ENCODE measurements around the gene CYB561. TPM values are rescaled to one million over a fixed set of nuclear protein-coding genes. Genes with fewer than 3 reads are reported as not detected.
A peak's percentile ranks its signal among the peaks of the same experiment; 100 is the strongest.

The CYB561 gene
- total RNA-seq, 2 donors from 2014 or later, result 13.4 to 13.7 TPM

DNA sequence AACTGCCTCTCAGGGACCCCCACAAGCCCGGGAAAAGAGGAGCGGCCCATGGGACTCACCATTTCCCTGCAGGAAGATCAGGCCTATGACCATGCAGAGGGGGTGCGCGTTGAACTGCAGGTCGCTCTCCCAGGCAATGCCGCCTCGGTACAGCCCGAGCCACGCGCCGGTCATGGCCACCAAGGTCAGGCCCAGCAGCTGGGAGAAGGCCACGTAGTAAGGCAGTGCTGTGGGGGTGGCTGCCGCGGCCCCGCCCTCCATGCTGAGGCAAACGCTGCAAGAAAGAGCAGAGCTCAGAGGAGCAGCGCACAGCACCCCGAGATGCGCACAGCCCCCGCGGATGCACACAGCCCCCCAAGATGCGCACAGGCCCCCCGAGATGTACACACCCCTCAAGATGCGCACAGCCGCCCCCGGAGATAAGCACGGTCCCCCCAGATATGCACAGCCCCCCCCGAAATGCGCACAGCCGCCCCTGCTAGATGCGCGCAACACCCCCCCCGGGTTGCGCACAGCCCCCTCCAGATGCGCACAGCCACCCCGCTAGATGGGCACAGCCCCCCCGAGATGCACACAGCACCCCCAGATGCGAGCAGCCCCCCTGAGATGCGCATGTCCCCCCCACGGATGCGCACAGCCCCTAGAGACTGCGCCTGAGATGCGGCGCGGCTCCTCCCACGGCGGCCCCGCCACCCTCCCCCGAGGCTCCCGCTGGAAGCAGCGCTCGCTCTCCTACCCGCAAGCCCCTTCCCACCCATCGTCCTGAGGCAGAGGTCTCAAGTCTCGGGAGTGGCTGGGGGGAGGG lies 8.6 kb downstream of the CYB561 start:
- no peaks in the 10 kb centered on the region for H3K27me3 ChIP-seq
- TF ChIP-seq, protein P1, sequence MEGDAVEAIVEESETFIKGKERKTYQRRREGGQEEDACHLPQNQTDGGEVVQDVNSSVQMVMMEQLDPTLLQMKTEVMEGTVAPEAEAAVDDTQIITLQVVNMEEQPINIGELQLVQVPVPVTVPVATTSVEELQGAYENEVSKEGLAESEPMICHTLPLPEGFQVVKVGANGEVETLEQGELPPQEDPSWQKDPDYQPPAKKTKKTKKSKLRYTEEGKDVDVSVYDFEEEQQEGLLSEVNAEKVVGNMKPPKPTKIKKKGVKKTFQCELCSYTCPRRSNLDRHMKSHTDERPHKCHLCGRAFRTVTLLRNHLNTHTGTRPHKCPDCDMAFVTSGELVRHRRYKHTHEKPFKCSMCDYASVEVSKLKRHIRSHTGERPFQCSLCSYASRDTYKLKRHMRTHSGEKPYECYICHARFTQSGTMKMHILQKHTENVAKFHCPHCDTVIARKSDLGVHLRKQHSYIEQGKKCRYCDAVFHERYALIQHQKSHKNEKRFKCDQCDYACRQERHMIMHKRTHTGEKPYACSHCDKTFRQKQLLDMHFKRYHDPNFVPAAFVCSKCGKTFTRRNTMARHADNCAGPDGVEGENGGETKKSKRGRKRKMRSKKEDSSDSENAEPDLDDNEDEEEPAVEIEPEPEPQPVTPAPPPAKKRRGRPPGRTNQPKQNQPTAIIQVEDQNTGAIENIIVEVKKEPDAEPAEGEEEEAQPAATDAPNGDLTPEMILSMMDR (IDR thresholded peaks at IDR 0.05), result no peak
- peak overlapping the region in 1 of 2 donors; percentile 15 for H3K4me3 ChIP-seq
- no peaks in the 10 kb centered on the region for H3K36me3 ChIP-seq
- no peaks in the 10 kb centered on the region for H3K9me3 ChIP-seq
- H3K4me1 ChIP-seq, result peaks cover 0 to 93% of the 10 kb centered on the region in 2 donors
- H3K27ac ChIP-seq, result no peak overlapping the region
- DNase-seq (ENCODE audit: low spot score), result no peak

DNA sequence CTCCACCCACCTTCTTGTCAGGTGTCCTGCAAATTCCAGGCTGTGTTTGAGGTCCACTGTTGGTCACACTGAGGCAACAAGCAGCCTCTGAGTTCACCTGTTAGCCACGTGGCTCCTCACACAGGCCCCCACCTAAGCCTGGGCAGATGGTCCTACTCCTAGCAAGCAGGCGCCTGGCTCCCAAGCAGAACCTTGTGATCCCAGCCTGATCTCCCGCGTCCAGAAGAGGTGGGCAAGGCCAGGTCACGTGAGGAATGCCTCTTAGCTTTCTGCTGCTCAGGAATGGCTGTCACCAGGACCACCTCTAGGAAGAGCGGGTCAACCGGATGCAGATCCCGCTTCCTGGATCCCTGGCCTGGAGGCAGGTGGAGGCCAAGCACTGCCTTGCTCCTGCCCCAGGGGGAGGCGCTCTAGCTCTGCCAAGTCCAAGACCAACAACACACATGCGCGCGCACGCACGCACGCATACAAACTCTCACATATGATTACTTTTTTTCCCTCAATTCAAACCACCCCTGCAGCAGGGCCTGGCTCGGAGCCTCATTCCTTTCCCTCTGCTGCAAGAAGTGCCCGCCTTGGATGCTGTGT lies 9.5 kb downstream of the CYB561 start:
- no peaks in the 10 kb centered on the region for H3K27me3 ChIP-seq
- peak overlapping the region in 1 of 2 donors; percentile 83 for H3K27ac ChIP-seq
- TF ChIP-seq, protein P1 (IDR thresholded peaks at IDR 0.05), result no peak
- no peak for DNase-seq (ENCODE audit: low spot score)
- no peaks in the 10 kb centered on the region for H3K9me3 ChIP-seq
- H3K36me3 ChIP-seq, result no peaks in the 10 kb centered on the region
- no peak overlapping the region for H3K4me3 ChIP-seq
- peaks cover 0 to 97% of the 10 kb centered on the region in 2 donors for H3K4me1 ChIP-seq

DNA sequence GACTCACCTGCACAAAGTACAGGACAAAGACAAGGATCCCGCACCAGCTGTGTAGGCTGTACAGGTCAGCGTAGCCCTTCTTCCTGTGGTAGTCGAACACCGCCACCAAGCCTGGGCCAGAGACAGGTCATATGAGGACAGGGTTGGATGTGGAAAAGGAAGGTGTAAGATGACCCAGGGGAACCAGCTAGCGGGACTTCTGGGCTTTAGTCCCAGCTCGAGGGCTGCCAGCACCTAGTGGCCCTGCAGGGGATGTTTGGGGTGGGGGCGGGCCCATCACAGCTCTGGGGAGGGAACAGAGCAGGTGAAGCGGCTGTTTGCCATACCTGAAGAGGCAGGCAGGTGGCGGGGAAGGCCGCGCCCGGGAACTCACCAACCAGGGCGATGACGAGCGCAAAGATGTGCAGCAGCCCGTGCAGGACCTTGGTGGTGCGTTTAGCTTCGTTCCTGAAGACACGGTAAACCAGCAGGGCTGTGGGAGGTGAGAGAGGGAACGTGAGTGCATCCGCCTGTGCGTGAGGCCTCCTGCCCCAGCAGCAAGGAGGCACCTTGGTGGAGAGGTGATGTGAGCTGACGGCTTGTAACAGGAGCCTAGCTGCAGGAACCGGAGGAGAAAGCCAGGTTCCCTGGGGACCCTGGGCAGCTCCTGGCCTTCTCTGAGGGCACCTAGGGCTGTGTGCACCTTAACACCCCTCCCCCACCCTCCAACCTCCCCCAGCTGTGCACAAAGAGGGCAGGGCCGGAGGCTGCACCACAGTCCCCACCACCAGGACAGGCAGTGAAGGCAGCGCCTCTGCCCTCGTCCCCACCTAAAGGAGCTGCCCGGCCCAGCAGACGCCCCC lies 10.2 kb downstream of the CYB561 start:
- DNase-seq (ENCODE audit: low spot score), result no peak
- H3K36me3 ChIP-seq, result no peaks in the 10 kb centered on the region

DNA sequence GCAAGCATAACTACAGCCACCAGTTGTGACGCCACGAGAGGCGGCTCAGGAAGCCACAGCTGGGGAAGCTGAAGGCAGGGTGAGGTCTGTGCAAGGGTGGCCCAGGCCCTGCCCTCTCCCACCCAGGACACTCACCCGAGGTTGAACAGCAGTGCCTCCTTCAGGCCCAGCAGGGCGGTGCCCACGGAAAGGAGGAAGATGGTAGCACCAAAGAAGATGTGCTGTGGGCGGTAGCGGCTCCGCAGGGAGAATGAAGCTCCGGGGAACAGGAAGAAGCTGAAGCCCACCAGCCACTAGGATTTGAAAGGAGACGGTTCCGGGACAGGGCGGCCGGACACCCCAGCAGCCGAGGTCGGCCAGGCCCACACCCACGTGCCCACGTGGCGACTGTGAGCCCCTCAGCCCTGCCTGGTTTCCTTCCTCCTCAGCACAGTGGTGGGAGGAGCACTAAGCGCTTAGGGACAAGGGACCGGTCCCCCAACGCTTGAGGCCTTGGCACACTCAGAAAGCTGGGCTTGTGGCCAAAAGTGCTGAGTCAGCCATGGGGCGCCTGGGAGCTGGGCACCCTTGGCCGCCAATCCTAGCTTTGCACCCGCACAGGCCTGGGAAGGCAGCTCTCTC lies 11.0 kb downstream of the CYB561 start:
- TF ChIP-seq, protein P1 (IDR thresholded peaks at IDR 0.05), result no peak
- H3K27me3 ChIP-seq, result no peaks in the 10 kb centered on the region
- H3K4me3 ChIP-seq, result no peak overlapping the region
- no peaks in the 10 kb centered on the region for H3K36me3 ChIP-seq
- H3K4me1 ChIP-seq, result peaks cover 0 to 85% of the 10 kb centered on the region in 2 donors
- H3K27ac ChIP-seq, result peak overlapping the region; percentile 83 to 88
- H3K9me3 ChIP-seq, result no peaks in the 10 kb centered on the region
- DNase-seq (ENCODE audit: low spot score), result no peak

More for the DNA sequence above, 10.2 kb downstream of the CYB561 start:
- TF ChIP-seq, protein P1 (IDR thresholded peaks at IDR 0.05), result no peak
- Histone ChIP-seq H3K9me3 (no peaks in the 10 kb centered on the region), H3K27me3 (no peaks in the 10 kb centered on the region), H3K27ac (peak overlapping the region; percentile 83 to 88), H3K4me3 (no peak overlapping the region), H3K4me1 (peaks cover 0 to 93% of the 10 kb centered on the region in 2 donors)

DNA sequence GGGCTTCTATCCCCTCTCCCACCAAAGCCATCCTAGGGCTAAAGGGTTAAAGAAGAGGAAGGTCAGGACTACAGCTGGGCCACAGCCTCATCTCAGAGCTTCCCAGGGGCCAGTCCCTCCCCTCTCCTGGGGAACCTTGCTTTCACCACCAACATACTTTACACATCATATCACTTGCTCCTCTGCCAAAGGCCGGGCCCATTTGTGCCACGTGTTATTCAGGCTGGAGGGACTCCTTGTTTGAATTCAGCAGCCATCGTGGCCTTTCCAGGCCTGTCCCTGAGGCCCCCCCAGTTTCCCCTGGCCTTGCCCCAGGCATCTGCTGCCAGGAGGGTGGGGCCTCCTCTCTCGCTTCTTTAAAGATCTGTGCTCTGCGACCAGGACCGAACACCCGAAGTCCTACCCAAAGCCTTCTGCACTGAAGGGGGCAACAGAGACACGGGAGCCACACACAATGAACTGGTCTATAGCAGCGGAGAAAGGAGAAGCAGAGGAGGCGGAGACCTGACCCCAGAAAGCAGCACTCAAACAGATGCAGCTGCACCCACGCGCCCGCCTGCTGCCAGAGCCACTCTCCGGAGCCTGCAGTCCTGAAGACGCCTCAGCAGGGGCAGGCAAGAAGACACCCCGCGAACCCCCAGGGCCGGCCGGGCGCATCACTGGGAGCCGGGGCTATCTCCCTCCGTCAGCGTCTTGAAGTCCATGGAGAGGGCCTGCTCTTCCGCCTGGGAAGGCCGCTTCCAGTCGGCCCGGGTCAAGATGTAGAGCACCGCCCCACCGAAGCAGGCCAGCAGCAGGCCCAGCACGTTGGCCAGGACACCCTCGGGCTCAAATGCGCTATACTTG lies 12.1 kb downstream of the CYB561 start:
- no peaks in the 10 kb centered on the region for H3K36me3 ChIP-seq

More for the DNA sequence above, 12.1 kb downstream of the CYB561 start:
- TF ChIP-seq, protein P1 (IDR thresholded peaks at IDR 0.05), result no peak
- peaks cover 0 to 74% of the 10 kb centered on the region in 2 donors for H3K4me1 ChIP-seq
- H3K4me3 ChIP-seq, result no peak overlapping the region
- H3K27ac ChIP-seq, result peak overlapping the region; percentile 83 to 88
- peak; percentile 96 for DNase-seq (ENCODE audit: low spot score)
- H3K9me3 ChIP-seq, result no peaks in the 10 kb centered on the region
- H3K27me3 ChIP-seq, result no peaks in the 10 kb centered on the region

Data from right atrium auricular region (tissue), 2 donors.